NT2/D1 (cell line): ENCODE results near the gene LRRK1.

Experiments
- SUZ12 ChIP-seq: IDR thresholded peaks from 2 replicates; pipeline ENCODE4 v1.6.1; 2011; ENCODE audit not compliant: insufficient read length, insufficient read depth; ENCODE audit errors: extremely low read depth
- YY1 ChIP-seq: IDR thresholded peaks from 2 replicates; pipeline ENCODE4 v1.6.1; 2011; ENCODE audit not compliant: insufficient read length, insufficient read depth
- ZNF274 ChIP-seq: IDR thresholded peaks from 2 replicates; pipeline ENCODE4 v1.6.1; 2011; ENCODE audit warnings: mild to moderate bottlenecking, low read depth, low read length

DNA sequence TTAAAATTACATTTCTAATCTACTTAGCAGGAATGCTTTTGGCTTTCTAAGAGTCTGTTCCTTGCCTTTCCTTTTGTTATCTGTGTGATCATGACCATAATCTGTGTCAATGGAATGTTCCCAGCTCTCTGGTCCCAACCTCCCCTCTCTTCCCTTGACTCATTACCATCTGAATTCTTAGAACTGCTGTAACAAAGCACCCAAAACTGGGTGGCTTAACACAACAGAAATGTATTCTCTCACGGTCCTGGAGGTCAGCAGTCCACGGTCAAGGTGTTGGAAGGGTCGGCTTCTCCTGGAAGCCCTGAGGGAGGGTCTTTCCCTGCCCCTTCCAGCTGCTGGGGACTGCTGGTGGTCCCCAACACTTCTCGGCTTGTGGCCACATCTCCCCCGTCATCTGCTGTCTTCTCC is 81.1 kb downstream of the LRRK1 start:
- TF ChIP-seq ZNF274 = no peak
- no peak for TF ChIP-seq SUZ12
- no peak for TF ChIP-seq YY1
